Trophoblast cell (in vitro differentiated cells and primary cell): Measurements from ENCODE around the gene PRIMA1.

Experiments used
- DNase-seq, 2 donors: peaks; one replicate each; pipeline ENCODE4 v3.0.0-alpha.2; 2016
- H2AFZ ChIP-seq: 2 replicates; pipeline ENCODE4 v1.6.1; 2013; ENCODE audit warnings: low read length, moderate library complexity, mild to moderate bottlenecking; ENCODE audit not compliant: insufficient read depth, poor library complexity
- H2AK5ac ChIP-seq: 2 replicates; pipeline ENCODE4 v1.6.1; 2013; ENCODE audit warnings: mild to moderate bottlenecking, low read length
- H2BK120ac ChIP-seq: 2 replicates; pipeline ENCODE4 v1.6.1; 2013; ENCODE audit warnings: low read length, mild to moderate bottlenecking, moderate library complexity; ENCODE audit not compliant: insufficient read depth, poor library complexity
- H2BK12ac ChIP-seq: 2 replicates; pipeline ENCODE4 v1.6.1; 2013; ENCODE audit warnings: mild to moderate bottlenecking, low read length, moderate library complexity
- H2BK5ac ChIP-seq: 2 replicates; pipeline ENCODE4 v1.6.1; 2013; ENCODE audit warnings: low read length, low read depth, moderate library complexity, mild to moderate bottlenecking; ENCODE audit not compliant: poor library complexity
- H3K14ac ChIP-seq: 2 replicates; pipeline ENCODE4 v1.6.1; 2013; ENCODE audit warnings: mild to moderate bottlenecking, low read length
- H3K18ac ChIP-seq: 2 replicates; pipeline ENCODE4 v1.6.1; 2013; ENCODE audit warnings: mild to moderate bottlenecking, low read length
- H3K23ac ChIP-seq: 2 replicates; pipeline ENCODE4 v1.6.1; 2013; ENCODE audit warnings: low read length
- H3K27ac ChIP-seq: 2 replicates; pipeline ENCODE4 v1.5.1; 2013; ENCODE audit warnings: low read depth, mild to moderate bottlenecking, inconsistent platforms, low read length, moderate library complexity
- H3K27me3 ChIP-seq: 2 replicates; pipeline ENCODE4 v1.6.1; 2013; ENCODE audit warnings: inconsistent platforms, mild to moderate bottlenecking, low read length, moderate library complexity; ENCODE audit not compliant: insufficient read depth
- H3K36me3 ChIP-seq, 2 experiments: 1 replicate in 1 of 2; 2 replicates in 1 of 2; pipeline ENCODE4 v1.6.1; 2013; ENCODE audit warnings: low read length in 2 of 2, mild to moderate bottlenecking in 2 of 2, moderate library complexity in 1 of 2; ENCODE audit not compliant: insufficient read depth in 2 of 2, control insufficient read depth in 1 of 2
- H3K4ac ChIP-seq: 2 replicates; pipeline ENCODE4 v1.6.1; 2013; ENCODE audit warnings: low read depth, mild to moderate bottlenecking, low read length, moderate library complexity
- H3K4me1 ChIP-seq, 2 experiments: 1 replicate in 1 of 2; 2 replicates in 1 of 2; pipeline ENCODE4 v1.6.1; 2013; ENCODE audit warnings: low read length in 2 of 2, mild to moderate bottlenecking in 2 of 2, moderate library complexity in 1 of 2; ENCODE audit not compliant: insufficient read depth in 2 of 2, control insufficient read depth in 1 of 2
- H3K4me2 ChIP-seq: 2 replicates; pipeline ENCODE4 v1.6.1; 2013; ENCODE audit warnings: inconsistent platforms, mild to moderate bottlenecking, low read length, moderate library complexity
- H3K4me3 ChIP-seq: 2 replicates; pipeline ENCODE4 v1.5.1; 2013; ENCODE audit warnings: mild to moderate bottlenecking, low read depth, low read length, inconsistent platforms
- H3K79me1 ChIP-seq: one replicate; pipeline ENCODE4 v1.6.1; 2013; ENCODE audit warnings: low read length
- H3K79me2 ChIP-seq: 2 replicates; pipeline ENCODE4 v1.6.1; 2013; ENCODE audit warnings: low read length, mild to moderate bottlenecking; ENCODE audit not compliant: control insufficient read depth, insufficient read depth, poor library complexity
- H3K9ac ChIP-seq: 2 replicates; pipeline ENCODE4 v1.6.1; 2013; ENCODE audit warnings: mild to moderate bottlenecking, low read length
- H3K9me3 ChIP-seq: 2 replicates; pipeline ENCODE4 v1.6.1; 2013; ENCODE audit warnings: low read depth, mild to moderate bottlenecking, control low read depth, inconsistent platforms, low read length; ENCODE audit not compliant: insufficient read depth
- H4K12ac ChIP-seq: 2 replicates; pipeline ENCODE4 v1.6.1; 2013; ENCODE audit warnings: low read depth, mild to moderate bottlenecking, low read length, moderate library complexity
- H4K8ac ChIP-seq: 2 replicates; pipeline ENCODE4 v1.6.1; 2013; ENCODE audit warnings: low read depth, mild to moderate bottlenecking, low read length, moderate library complexity
- H4K91ac ChIP-seq: one replicate; pipeline ENCODE4 v1.6.1; 2013; ENCODE audit warnings: low read depth, mild to moderate bottlenecking, low read length, moderate library complexity
- WGBS: extraction: QIAGEN DNeasy Blood & Tissue Kit; methylation state at CpG from one replicate; pipeline ENCODE4 v1.1.7; 2013; ENCODE audit warnings: missing lambda C conversion rate; ENCODE audit not compliant: insufficient read length, insufficient coverage; ENCODE audit errors: extremely low coverage; 5-methylcytosine and 5-hydroxymethylcytosine counted together

PRIMA1 gene

DNA sequence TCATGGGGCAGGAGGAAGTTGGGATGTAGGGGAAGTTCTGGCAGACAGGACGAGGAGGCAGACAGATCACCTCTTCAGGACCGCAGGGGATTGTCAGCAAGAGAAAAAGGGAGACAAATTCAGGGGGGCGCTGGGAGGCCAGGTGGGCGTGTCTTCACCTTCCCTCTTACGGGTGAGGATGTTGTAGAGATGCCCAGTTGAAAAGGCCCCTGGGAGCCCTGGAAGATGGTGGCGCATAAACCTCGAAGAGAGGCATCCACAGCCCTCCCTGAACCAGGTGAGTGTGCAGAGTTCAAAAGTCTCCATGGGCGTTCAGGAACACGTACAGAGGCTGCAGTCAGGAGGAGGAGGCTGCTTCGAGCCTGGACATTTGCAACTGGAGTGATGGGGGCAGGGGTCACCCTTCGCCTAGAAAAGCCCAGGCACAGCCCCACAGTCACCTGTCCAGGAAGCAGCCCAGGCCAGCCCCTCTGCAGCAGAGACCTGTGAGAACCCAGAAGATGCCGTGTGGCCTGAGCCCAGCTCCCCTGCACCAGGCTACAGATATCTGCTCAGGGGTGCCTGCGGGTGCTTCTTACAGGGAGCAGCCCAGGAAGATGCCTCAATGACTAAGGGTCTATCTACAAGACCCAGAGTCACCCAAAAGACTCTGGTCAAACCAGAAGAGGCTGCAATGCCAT is 74.4 kb downstream of the PRIMA1 start:
- Histone ChIP-seq H2AK5ac (no peak overlapping the region), H3K9me3 (no peaks in the 10 kb centered on the region), H3K4me1 (peaks cover 3 to 9% of the 10 kb centered on the region in 2 experiments), H2AFZ (no peak overlapping the region), H3K79me2 (no peaks in the 10 kb centered on the region), H3K4ac (no peak overlapping the region), H2BK120ac (no peak overlapping the region), H4K12ac (no peak overlapping the region), H4K91ac (no peak overlapping the region), H3K4me2 (no peak overlapping the region), H3K27ac (no peak overlapping the region), H3K9ac (no peak overlapping the region), H3K36me3 (no peaks in the 10 kb centered on the region), H3K14ac (no peak overlapping the region), H2BK12ac (no peak overlapping the region), H3K79me1 (no peaks in the 10 kb centered on the region), H3K27me3 (no peaks in the 10 kb centered on the region), H3K18ac (no peak overlapping the region), H4K8ac (no peak overlapping the region), H3K23ac (no peak overlapping the region), H3K4me3 (no peak overlapping the region), H2BK5ac (no peak overlapping the region)
- no peak for DNase-seq
- WGBS = no CpG with 5 or more reads among the region's 13 CpGs

DNA sequence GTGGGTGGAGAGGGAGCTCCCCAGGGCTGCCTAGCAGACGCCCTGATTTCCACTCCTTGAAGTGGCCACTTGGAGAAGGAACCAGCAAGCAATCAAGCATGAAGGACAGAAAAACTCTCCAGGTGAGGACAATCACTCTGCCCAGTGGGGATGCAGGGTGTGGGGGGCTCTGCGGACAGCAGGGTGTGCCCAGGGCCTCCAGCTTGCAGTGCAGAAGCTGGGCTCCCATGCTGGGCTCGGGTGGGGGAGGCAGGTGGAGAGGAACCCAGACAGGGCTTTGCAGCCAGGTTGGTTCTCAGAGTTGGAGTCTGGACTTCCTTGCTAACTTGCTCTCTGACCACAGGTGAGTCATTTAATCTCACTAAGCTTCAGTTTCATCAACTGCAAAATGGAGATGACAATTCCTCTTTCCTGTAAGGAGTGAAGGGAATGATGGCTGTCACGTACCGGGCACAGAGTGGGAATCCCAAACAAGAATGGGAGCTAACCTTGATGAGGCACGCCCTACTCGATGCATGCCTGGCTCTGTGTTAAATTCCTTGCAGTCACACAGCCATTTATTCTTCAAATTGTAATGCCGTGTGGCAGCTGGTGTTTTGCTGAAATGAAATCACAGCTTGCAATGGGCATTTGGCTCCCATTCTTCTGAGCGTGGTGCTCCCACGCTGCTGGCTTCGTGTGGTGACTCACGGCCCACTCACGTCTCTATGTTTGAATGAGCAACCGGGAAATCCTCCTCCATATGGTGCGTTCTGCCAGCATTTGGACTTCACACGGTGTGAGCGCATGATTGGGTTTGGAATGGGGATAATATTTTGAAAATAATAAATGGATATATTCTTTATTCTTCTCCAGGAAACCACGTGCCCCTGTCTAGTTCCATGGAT is 75.2 kb downstream of the PRIMA1 start:
- no peaks in the 10 kb centered on the region for H3K79me1 ChIP-seq
- H3K18ac ChIP-seq = no peak overlapping the region
- no peak overlapping the region for H2AFZ ChIP-seq
- H3K9me3 ChIP-seq = no peaks in the 10 kb centered on the region
- no peaks in the 10 kb centered on the region for H3K79me2 ChIP-seq
- no peak overlapping the region for H4K12ac ChIP-seq
- H3K27ac ChIP-seq = no peak overlapping the region
- H3K4me2 ChIP-seq = no peak overlapping the region
- DNase-seq = no peak
- no CpG with 5 or more reads among the region's 18 CpGs for WGBS
- H4K8ac ChIP-seq = no peak overlapping the region
- H3K4ac ChIP-seq = no peak overlapping the region
- peak overlapping the region; percentile 38 for H3K4me3 ChIP-seq
- no peak overlapping the region for H3K23ac ChIP-seq
- H3K9ac ChIP-seq = no peak overlapping the region
- peaks cover 6 to 10% of the 10 kb centered on the region in 2 experiments for H3K4me1 ChIP-seq
- H3K27me3 ChIP-seq = no peaks in the 10 kb centered on the region
- H2BK120ac ChIP-seq = no peak overlapping the region
- no peak overlapping the region for H2BK12ac ChIP-seq
- no peak overlapping the region for H2AK5ac ChIP-seq
- no peak overlapping the region for H3K14ac ChIP-seq
- no peaks in the 10 kb centered on the region for H3K36me3 ChIP-seq
- no peak overlapping the region for H4K91ac ChIP-seq
- no peak overlapping the region for H2BK5ac ChIP-seq

DNA sequence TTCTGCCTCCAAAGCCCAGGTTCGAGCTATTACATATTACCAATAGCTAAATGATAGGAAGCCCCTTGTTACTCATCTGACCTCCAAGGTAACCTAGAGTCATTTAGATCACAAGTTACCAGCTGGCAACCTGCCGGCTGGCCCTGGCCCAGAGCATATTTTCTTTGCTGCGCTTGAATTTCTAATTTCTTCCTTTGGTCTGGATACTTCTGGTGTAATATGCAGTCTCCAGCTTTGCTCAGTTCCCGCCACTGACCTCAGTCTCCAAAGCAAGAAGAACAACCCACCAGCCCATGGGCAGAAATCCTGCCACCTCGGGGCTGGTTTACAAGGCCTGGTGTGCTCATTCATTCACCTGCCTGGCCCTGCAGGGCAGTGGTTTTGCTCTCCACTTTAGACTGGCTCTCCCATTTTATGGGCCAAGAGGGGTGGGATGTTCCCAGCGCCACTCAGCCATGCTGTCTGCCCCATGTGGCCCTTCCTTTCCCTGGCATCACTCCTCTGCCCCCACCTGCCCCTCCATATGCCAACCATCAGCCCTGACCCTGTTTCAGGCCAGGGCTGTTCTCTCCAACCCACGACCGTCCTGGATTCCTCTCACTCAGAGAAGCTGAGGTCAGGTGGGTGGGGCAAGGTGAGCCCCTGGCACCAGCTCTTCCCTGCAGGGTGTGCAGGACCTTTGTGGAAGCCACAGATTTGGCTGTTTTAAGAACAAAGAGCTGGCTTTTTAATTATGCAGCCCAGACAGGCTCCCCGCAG is 76.0 kb downstream of the PRIMA1 start:
- Histone ChIP-seq H3K18ac (no peak overlapping the region), H3K27me3 (no peaks in the 10 kb centered on the region), H2BK12ac (no peak overlapping the region), H4K91ac (no peak overlapping the region), H3K9me3 (no peaks in the 10 kb centered on the region), H3K4me2 (no peak overlapping the region), H2AFZ (no peak overlapping the region), H3K4ac (no peak overlapping the region), H3K4me3 (no peak overlapping the region), H3K79me2 (no peaks in the 10 kb centered on the region), H3K9ac (no peak overlapping the region), H3K23ac (no peak overlapping the region), H4K12ac (no peak overlapping the region), H2BK5ac (no peak overlapping the region), H2AK5ac (no peak overlapping the region), H3K79me1 (no peaks in the 10 kb centered on the region), H3K4me1 (peaks cover 6 to 10% of the 10 kb centered on the region in 2 experiments), H2BK120ac (no peak overlapping the region), H3K27ac (no peak overlapping the region), H3K36me3 (no peaks in the 10 kb centered on the region), H3K14ac (no peak overlapping the region), H4K8ac (no peak overlapping the region)
- no CpG with 5 or more reads among the region's 9 CpGs for WGBS
- no peak for DNase-seq

DNA sequence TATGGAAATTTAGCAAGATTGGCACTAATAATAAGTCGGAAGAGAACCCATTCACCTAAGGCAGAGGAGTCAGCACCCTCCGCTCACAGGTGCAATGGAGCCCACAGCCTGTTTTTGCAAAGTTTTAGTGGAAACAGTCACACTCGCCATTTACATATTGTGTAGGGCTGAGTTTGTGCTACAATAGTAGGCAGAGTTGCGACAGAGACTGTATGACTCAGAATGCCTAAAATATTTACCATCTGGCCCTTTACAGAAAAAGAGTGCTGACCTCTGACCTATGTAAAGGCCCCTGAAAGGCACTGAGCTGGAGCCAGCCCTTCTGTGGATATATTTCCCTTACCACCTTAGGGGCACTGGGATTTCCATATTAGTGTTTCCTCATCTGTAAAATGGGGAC is 79.0 kb downstream of the PRIMA1 start:
- Histone ChIP-seq H4K12ac (no peak overlapping the region), H3K18ac (no peak overlapping the region), H2AFZ (no peak overlapping the region), H3K4ac (no peak overlapping the region), H3K4me3 (no peak overlapping the region), H3K23ac (no peak overlapping the region), H2BK120ac (no peak overlapping the region), H3K9ac (no peak overlapping the region), H3K14ac (no peak overlapping the region), H2AK5ac (no peak overlapping the region), H4K91ac (no peak overlapping the region), H3K79me2 (no peaks in the 10 kb centered on the region), H4K8ac (no peak overlapping the region), H3K27ac (no peak overlapping the region), H2BK12ac (no peak overlapping the region), H2BK5ac (no peak overlapping the region), H3K27me3 (no peaks in the 10 kb centered on the region), H3K79me1 (no peaks in the 10 kb centered on the region), H3K4me2 (no peak overlapping the region), H3K9me3 (no peaks in the 10 kb centered on the region), H3K4me1 (peaks cover 6 to 10% of the 10 kb centered on the region in 2 experiments), H3K36me3 (no peaks in the 10 kb centered on the region)
- peak; percentile 4 to 50 for DNase-seq
- WGBS = no CpG with 5 or more reads among the region's 4 CpGs
